Measurements from ENCODE around the gene IGHMBP2. TPM values are rescaled to one million over a fixed set of nuclear protein-coding genes. Genes with fewer than 3 reads are reported as not detected.

IGHMBP2 gene
- total RNA-seq, 1 donor from 2014 or later, result 11.0 TPM

GRCh38 chr11:68890490-68891231 is 13.0 kb upstream of the IGHMBP2 start:
- DNase-seq, result peak; percentile 92

GRCh38 chr11:68891351-68891948 is 12.2 kb upstream of the IGHMBP2 start:
- DNase-seq, result no peak

- no peak for DNase-seq
These were observed 11.1 kb upstream of the IGHMBP2 start for GRCh38 chr11:68892576-68892975.

GRCh38 chr11:68893282-68893681 is 10.4 kb upstream of the IGHMBP2 start:
- DNase-seq, result no peak

- no peak for DNase-seq
These were observed 7.3 kb upstream of the IGHMBP2 start for GRCh38 chr11:68896171-68896959.

- DNase-seq, result no peak
These were observed 6.2 kb upstream of the IGHMBP2 start for GRCh38 chr11:68897441-68897840.

- no peak for DNase-seq
These were observed 2.8 kb upstream of the IGHMBP2 start for GRCh38 chr11:68900835-68901381.

GRCh38 chr11:68904248-68904847 is 657 bp downstream of the IGHMBP2 start:
- peak; percentile 1 for DNase-seq

- no peak for DNase-seq
These were observed 2.0 kb downstream of the IGHMBP2 start for GRCh38 chr11:68905421-68906360.

- DNase-seq, result no peak
These were observed 4.6 kb downstream of the IGHMBP2 start for GRCh38 chr11:68908273-68908672.

- DNase-seq, result no peak
These were observed 7.3 kb downstream of the IGHMBP2 start for GRCh38 chr11:68910965-68911364.

- DNase-seq, result no peak
These were observed 8.0 kb downstream of the IGHMBP2 start for GRCh38 chr11:68911731-68912130.

- no peak for DNase-seq
These were observed 8.6 kb downstream of the IGHMBP2 start for GRCh38 chr11:68912254-68912653.

- DNase-seq, result no peak
These were observed 9.5 kb downstream of the IGHMBP2 start for GRCh38 chr11:68913188-68913587.

- no peak for DNase-seq
These were observed 11.1 kb downstream of the IGHMBP2 start for GRCh38 chr11:68914761-68915160.

GRCh38 chr11:68916439-68916838 is 12.7 kb downstream of the IGHMBP2 start:
- DNase-seq, result no peak

GRCh38 chr11:68923614-68924013 is 19.9 kb downstream of the IGHMBP2 start:
- DNase-seq, result no peak

- no peak for DNase-seq
These were observed 20.6 kb downstream of the IGHMBP2 start for GRCh38 chr11:68924073-68924925.

- DNase-seq, result no peak
These were observed 21.9 kb downstream of the IGHMBP2 start for GRCh38 chr11:68925611-68926010.

All from skin of body (tissue), 2 donors.